Measurements from ENCODE around the gene SEZ6L2.
"Not testable (repeated sequence)": the region's sequence is repeated elsewhere in the genome, so short reads cannot be mapped to it uniquely, and the experiment has no call there.

The SEZ6L2 gene

DNA sequence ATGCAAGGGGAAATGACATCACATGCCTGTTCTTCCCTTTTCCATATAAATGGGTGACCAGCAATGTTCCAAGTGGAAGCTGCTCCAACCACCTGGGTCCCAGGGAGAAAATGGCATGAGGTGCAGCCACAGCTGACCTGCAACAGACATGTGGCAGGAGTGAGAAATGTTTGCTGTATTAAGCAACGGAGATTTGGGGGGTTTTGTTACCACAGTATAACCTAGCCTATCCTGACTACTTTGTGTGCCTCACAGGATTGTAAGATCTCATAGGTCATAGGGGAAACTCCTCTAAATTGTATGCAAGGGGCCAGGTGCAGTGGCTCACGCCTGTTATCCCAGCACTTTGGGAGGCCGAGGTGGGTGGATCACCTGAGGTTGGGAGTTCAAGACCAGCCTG, 48.4 kb downstream of the SEZ6L2 start:
- no peak for DNase-seq (ENCODE audit: low spot score)

- no peak for DNase-seq (ENCODE audit: low spot score)
Observed at GRCh38 chr16:29849505-29849904, 49.8 kb downstream of the SEZ6L2 start.

DNA sequence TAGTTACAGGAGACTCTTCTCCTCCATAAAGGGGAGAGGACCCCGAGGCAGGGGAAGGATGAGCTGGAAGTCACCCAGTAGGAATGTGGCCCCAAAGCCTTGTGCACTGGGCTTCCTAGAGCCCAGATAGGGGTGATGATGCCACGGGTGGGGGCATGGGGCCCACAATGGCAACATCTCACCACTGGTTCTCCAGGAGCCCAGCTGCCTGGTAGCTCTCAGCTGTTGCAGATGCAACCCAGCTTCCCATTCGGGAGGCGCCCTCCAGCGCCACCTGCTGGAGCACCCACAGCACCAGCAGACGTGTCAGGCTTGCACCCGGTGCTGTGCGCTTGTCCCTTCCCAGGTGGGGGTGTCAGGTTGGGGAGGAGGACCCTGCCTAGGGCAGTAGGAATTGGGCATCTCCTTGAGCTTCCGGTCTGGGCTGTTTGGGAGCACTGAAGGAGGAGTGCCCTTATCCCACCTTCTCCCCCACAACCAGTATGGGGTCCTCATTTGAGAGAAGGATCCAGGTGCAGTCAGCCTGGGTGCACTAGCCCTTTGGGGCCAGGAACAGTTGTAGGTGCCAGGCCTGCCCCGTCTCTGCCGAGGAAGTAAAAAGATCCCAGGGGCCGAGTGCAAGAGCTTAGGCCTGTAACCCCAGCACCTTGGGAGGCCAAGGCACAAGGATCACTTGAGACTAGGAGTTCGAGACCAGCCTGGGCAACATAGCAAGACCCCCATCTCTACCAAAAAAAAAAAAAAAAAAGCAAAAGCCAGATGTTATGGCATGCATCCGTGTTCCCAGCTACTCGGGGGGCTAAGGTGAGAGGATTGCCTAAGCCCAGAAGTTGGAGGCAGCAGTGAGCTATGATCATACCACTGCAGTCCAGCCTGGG, 50.7 kb downstream of the SEZ6L2 start:
- peak; percentile 84 for DNase-seq (ENCODE audit: low spot score)

GRCh38 chr16:29845656-29846055, 53.7 kb downstream of the SEZ6L2 start:
- no peak for DNase-seq (ENCODE audit: low spot score)

GRCh38 chr16:29844575-29845331, 54.6 kb downstream of the SEZ6L2 start:
- DNase-seq (ENCODE audit: low spot score): no peak

DNA sequence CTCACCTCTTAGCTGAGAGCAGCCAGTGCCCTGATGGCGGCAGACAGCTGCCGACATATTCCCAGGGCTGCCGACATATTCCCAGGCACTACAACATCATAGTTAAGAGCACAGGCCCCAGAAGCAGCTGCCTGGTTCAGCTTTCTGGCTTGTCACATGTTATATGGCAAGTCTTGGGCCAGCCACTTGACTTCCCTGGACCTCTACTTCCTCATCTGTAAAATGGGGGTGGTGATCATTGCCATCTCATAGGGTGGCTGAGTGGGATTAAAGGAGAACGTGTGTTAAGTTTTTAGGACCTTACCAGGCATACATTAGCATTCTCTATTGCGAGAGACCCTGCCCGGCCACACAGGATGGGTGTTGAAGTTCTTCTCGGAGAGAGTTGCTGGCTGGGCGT, 55.4 kb downstream of the SEZ6L2 start:
- no peak for DNase-seq (ENCODE audit: low spot score)

DNA sequence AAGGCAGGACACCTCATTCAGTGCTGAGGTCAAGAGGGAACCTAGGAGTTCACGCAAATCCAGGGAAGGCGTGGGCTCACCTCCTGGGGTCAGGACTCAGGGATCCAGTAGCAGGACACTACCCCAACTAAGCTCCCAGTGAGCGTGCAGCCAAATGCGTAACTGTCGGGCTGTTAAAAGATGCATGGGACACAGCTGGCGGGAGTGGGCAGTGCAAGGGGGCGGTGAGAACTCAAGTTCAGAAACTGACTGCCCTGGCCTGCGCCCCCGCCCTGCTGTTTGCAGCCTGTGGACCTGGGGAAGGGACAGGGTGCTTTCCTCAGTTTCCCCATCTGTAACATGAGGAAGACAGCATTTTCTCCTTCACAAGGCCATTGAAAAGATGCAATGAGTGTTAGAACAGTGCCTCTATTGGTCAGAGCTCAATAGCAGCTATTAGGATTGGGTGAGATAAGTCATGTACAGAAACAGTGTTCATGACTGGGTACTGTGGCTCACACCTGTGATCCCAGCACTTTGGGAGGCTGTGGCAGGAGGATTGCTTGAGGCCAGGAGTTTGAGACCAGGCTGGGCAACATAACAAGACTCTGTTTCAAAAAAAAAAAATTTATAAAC, 56.5 kb downstream of the SEZ6L2 start:
- no peak for DNase-seq (ENCODE audit: low spot score)

GRCh38 chr16:29841631-29842030, 57.7 kb downstream of the SEZ6L2 start:
- no peak for DNase-seq (ENCODE audit: low spot score)

DNA sequence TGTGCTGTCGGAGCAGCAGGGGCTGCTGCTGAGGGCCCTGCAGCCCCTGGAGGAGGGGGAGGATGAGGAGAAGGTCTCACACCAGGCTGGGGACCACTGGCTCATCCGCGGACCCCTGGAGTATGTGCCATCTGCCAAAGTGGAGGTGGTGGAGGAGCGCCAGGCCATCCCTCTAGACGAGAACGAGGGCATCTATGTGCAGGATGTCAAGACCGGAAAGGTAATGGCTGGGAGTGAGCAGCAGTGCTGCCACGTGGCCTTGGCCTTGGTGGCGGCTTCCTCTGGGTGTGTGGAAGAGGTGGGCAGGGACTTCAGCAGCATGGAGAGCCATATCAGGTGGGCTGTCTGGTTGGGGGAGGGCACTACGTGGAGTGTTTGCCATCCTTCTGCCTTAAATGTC, 59.1 kb downstream of the SEZ6L2 start:
- no peak for DNase-seq (ENCODE audit: low spot score)

DNA sequence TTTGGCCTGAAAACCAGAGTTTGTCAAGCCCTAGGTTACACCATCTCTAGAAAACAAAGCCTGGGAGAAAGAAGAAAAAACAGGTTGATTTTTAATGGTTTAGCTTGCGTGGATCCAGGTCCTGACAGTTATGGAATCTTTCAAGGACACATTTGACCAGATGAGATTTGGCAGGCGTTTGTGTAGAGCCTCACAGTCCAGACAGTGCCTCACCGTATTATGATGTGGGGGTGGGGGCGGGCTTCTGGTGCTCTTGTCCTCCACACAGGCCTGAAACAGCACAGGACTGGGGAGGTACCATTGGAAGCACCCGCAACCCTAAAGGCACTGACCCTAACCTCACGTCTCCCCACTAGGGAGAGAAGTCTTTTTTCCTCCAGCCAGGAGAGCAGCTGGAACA, 59.5 kb downstream of the SEZ6L2 start:
- DNase-seq (ENCODE audit: low spot score): no peak

GRCh38 chr16:29837841-29838240, 61.5 kb downstream of the SEZ6L2 start:
- no peak for DNase-seq (ENCODE audit: low spot score)

DNA sequence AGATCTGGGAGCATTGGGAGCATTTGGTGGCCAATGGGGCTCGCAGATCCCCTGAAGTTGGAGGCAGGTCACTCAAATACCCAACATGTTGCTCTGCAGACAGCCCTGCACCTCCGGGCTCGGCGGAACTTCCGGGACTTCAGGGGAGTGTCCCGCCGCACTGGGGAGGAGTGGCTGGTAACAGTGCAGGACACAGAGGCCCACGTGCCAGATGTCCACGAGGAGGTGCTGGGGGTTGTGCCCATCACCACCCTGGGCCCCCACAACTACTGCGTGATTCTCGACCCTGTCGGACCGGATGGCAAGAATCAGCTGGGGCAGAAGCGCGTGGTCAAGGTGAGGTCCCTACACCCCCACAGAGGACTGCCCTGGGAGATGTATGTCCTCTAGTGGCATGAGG, 62.7 kb downstream of the SEZ6L2 start:
- DNase-seq (ENCODE audit: low spot score): no peak

- DNase-seq (ENCODE audit: low spot score): no peak
Observed at GRCh38 chr16:29835926-29836325, 63.4 kb downstream of the SEZ6L2 start.

DNA sequence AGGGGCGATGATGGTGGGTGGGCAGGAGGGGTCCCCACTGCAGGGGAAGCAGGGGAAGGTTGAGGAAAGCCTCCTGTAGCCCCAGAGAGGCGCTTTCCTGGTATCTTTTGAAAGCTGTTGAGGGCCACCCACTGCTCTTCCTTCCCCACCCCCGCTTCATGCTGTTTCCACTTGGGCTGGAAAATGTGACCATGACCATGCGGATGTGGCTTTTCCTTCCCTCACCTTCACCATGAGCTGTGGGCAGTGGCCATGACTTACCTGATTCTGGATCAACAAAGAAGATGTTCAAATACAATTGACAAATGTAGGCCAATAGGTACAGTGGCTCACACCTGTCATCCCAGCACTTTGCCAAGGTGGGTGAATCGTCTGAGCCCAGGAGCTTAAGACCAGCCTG, 65.3 kb downstream of the SEZ6L2 start:
- DNase-seq (ENCODE audit: low spot score): no peak

DNA sequence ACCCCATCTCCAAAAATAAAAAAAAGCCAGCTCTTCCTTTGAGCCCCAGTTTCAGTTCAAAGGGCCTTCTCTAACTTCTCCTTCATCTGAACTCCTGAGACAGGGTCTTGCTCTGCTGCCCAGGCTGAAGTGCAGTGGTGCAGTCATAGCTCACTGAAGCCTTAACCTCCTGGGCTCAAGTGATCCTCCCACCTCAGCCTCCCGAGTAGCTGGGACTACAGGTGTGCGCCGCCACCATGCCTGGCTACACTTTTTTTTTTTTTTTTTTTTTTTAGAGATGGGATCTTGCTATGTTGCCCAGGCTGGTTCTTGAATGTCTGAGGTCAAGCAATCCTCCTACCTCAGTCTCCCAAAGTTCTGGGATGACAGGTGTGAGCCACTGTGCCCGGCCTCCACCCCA, 66.1 kb downstream of the SEZ6L2 start:
- DNase-seq (ENCODE audit: low spot score): not testable (repeated sequence)

- DNase-seq (ENCODE audit: low spot score): no peak
Observed at GRCh38 chr16:29831490-29831889, 67.9 kb downstream of the SEZ6L2 start.

GRCh38 chr16:29830774-29831173, 68.6 kb downstream of the SEZ6L2 start:
- DNase-seq (ENCODE audit: low spot score): no peak

DNA sequence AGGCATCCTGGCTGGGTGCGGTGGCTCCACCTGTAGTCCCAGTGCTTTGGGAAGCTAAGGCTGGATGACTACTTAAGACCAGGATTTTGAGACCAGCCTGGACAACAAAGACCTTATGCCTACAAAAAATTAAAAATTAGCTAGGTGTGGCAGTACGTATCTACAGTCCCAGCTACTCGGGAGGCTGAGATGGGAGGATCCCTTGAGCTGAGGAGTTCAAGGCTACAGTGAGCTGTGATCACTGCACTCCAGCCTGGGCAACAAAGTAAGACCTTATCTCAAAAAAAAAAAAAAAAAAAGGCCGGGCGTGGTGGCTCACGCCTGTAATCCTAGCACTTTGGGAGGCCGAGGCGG, 73.0 kb downstream of the SEZ6L2 start:
- DNase-seq (ENCODE audit: low spot score): no peak

- peak; percentile 47 for DNase-seq (ENCODE audit: low spot score)
Observed at GRCh38 chr16:29825145-29826044, 74.0 kb downstream of the SEZ6L2 start.

- DNase-seq (ENCODE audit: low spot score): no peak
Observed at GRCh38 chr16:29824589-29825144, 74.7 kb downstream of the SEZ6L2 start.

- DNase-seq (ENCODE audit: low spot score): no peak
Observed at GRCh38 chr16:29821643-29822115, 77.7 kb downstream of the SEZ6L2 start.

Measured in CD4-positive, alpha-beta T cell treated with Interleukin-6 at 100 ng/mL for 8 hours (primary cell).